Fibroblast of lung (primary cell): Measurements from ENCODE around the gene ADCY9.

Experiments used
- CTCF ChIP-seq, 2 donors: IDR thresholded peaks in 1 of 2; conservative IDR thresholded peaks in 1 of 2; 1 replicate in 1 of 2; 2 replicates in 1 of 2; pipeline ENCODE4 v1.5.1; 2011 to 2012; ENCODE audit warnings: low read length in 2 of 2, control low read depth in 1 of 2, inconsistent platforms in 1 of 2, low read depth in 1 of 2, mild to moderate bottlenecking in 1 of 2
- EZH2 ChIP-seq: IDR thresholded peaks from 2 replicates; pipeline ENCODE4 v1.5.1; 2012; ENCODE audit warnings: low read length, control low read depth, mild to moderate bottlenecking; ENCODE audit errors: missing control alignments

GRCh38 chr16:4019371-4019791 lies 96.9 kb downstream of the ADCY9 start:
- TF ChIP-seq EZH2 (no peak), CTCF (conservative IDR thresholded peaks at IDR 0.05 in 1 of 2, IDR thresholded peaks at IDR 0.05 in 1 of 2; ENCODE audit: low read depth in 1 of 2, low read length in 2 of 2) (no peak)
